Measurements from ENCODE around the gene ELF5.

Gene ELF5

GRCh38 chr11:34513682-34514449, at the start of gene ELF5:
Gene ELF5 (minus strand): TSS chr11:34513794. CDS start chr11:34505749, 8,045 bp downstream.
- in situ Hi-C loops (cut with MboI; ENCODE audit: low sequenced_read_pairs): no loop called here

- in situ Hi-C loops (cut with MboI; ENCODE audit: low sequenced_read_pairs): no loop called here
Measured at GRCh38 chr11:34562976-34563375, 49.4 kb upstream of the ELF5 start.

GRCh38 chr11:34560511-34560910, 46.9 kb upstream of the ELF5 start:
- in situ Hi-C loops (cut with MboI; ENCODE audit: low sequenced_read_pairs): no loop called here

- in situ Hi-C loops (cut with MboI; ENCODE audit: low sequenced_read_pairs): no loop called here
Measured at GRCh38 chr11:34558673-34559072, 45.1 kb upstream of the ELF5 start.

- in situ Hi-C loops (cut with MboI; ENCODE audit: low sequenced_read_pairs): no loop called here
Measured at GRCh38 chr11:34558211-34558610, 44.6 kb upstream of the ELF5 start.

- in situ Hi-C loops (cut with MboI; ENCODE audit: low sequenced_read_pairs): no loop called here
Measured at GRCh38 chr11:34552270-34552669, 38.7 kb upstream of the ELF5 start.

- in situ Hi-C loops (cut with MboI; ENCODE audit: low sequenced_read_pairs): no loop called here
Measured at GRCh38 chr11:34549271-34549670, 35.7 kb upstream of the ELF5 start.

GRCh38 chr11:34548278-34548677, 34.7 kb upstream of the ELF5 start:
- in situ Hi-C loops (cut with MboI; ENCODE audit: low sequenced_read_pairs): no loop called here

- in situ Hi-C loops (cut with MboI; ENCODE audit: low sequenced_read_pairs): no loop called here
Measured at GRCh38 chr11:34546511-34547209, 33.1 kb upstream of the ELF5 start.

GRCh38 chr11:34542089-34542488, 28.5 kb upstream of the ELF5 start:
- in situ Hi-C loops (cut with MboI; ENCODE audit: low sequenced_read_pairs): no loop called here

GRCh38 chr11:34540870-34541269, 27.3 kb upstream of the ELF5 start:
- in situ Hi-C loops (cut with MboI; ENCODE audit: low sequenced_read_pairs): no loop called here

GRCh38 chr11:34537636-34538035, 24.0 kb upstream of the ELF5 start:
- in situ Hi-C loops (cut with MboI; ENCODE audit: low sequenced_read_pairs): no loop called here

GRCh38 chr11:34536056-34536455, 22.5 kb upstream of the ELF5 start:
- in situ Hi-C loops (cut with MboI; ENCODE audit: low sequenced_read_pairs): no loop called here

- in situ Hi-C loops (cut with MboI; ENCODE audit: low sequenced_read_pairs): no loop called here
Measured at GRCh38 chr11:34534826-34535225, 21.2 kb upstream of the ELF5 start.

GRCh38 chr11:34531663-34532062, 18.1 kb upstream of the ELF5 start:
- in situ Hi-C loops (cut with MboI; ENCODE audit: low sequenced_read_pairs): no loop called here

- in situ Hi-C loops (cut with MboI; ENCODE audit: low sequenced_read_pairs): no loop called here
Measured at GRCh38 chr11:34530545-34531234, 17.1 kb upstream of the ELF5 start.

GRCh38 chr11:34529643-34530042, 16.0 kb upstream of the ELF5 start:
- in situ Hi-C loops (cut with MboI; ENCODE audit: low sequenced_read_pairs): no loop called here

- in situ Hi-C loops (cut with MboI; ENCODE audit: low sequenced_read_pairs): no loop called here
Measured at GRCh38 chr11:34528072-34528471, 14.5 kb upstream of the ELF5 start.

GRCh38 chr11:34525888-34526657, 12.5 kb upstream of the ELF5 start:
- in situ Hi-C loops (cut with MboI; ENCODE audit: low sequenced_read_pairs): no loop called here

GRCh38 chr11:34525098-34525497, 11.5 kb upstream of the ELF5 start:
- in situ Hi-C loops (cut with MboI; ENCODE audit: low sequenced_read_pairs): no loop called here

- in situ Hi-C loops (cut with MboI; ENCODE audit: low sequenced_read_pairs): no loop called here
Measured at GRCh38 chr11:34524696-34525095, 11.1 kb upstream of the ELF5 start.
